NB4 (cell line): ENCODE results near the gene COLEC11.
"Not testable (repeated sequence)": the region's sequence is repeated elsewhere in the genome, so short reads cannot be mapped to it uniquely, and the experiment has no call there.

ENCODE experiments used
- DNase-seq: peaks from one replicate; pipeline ENCODE4 v3.0.0; 2010; ENCODE audit warnings: low read depth
- H3K4me3 ChIP-seq: one replicate; pipeline ENCODE4 v1.5.1; 2011; ENCODE audit warnings: mild to moderate bottlenecking, low read depth, low read length, moderate library complexity
- CTCF ChIP-seq: IDR thresholded peaks from one replicate; pipeline ENCODE4 v1.5.1; 2012; ENCODE audit warnings: low read depth, low read length
- MAX ChIP-seq: IDR thresholded peaks from 2 replicates; pipeline ENCODE4 v1.6.1; 2011; ENCODE audit warnings: low read depth, low read length
- MYC ChIP-seq: IDR thresholded peaks from 2 replicates; pipeline ENCODE4 v1.6.1; 2011; ENCODE audit warnings: low read depth, low read length
- POLR2A ChIP-seq: IDR thresholded peaks from 2 replicates; pipeline ENCODE4 v1.6.1; 2011; ENCODE audit warnings: mild to moderate bottlenecking; ENCODE audit not compliant: insufficient read length; ENCODE audit errors: extremely low read depth

COLEC11 gene

GRCh38 chr2:3572620-3573019 lies 22.3 kb upstream of the COLEC11 start:
- no peak overlapping the region for H3K4me3 ChIP-seq
- peak; percentile 35 for DNase-seq
- TF ChIP-seq POLR2A (no peak), CTCF (no peak), MYC (no peak), MAX (no peak)

- DNase-seq: no peak
- H3K4me3 ChIP-seq: peak overlapping the region; percentile 97
Observed at GRCh38 chr2:3574155-3574554, 20.8 kb upstream of the COLEC11 start.

GRCh38 chr2:3575534-3576262 lies 19.2 kb upstream of the COLEC11 start:
- TF ChIP-seq CTCF: no peak
- no peak for TF ChIP-seq MYC
- no peak for TF ChIP-seq POLR2A
- no peak for TF ChIP-seq MAX
- H3K4me3 ChIP-seq: peak overlapping the region; percentile 97
- DNase-seq: peak; percentile 39

More at GRCh38 chr2:3574155-3574554, 20.8 kb upstream of the COLEC11 start:
- no peak for TF ChIP-seq MAX
- TF ChIP-seq POLR2A: no peak
- no peak for TF ChIP-seq MYC
- no peak for TF ChIP-seq CTCF

GRCh38 chr2:3576263-3576630 lies 18.7 kb upstream of the COLEC11 start:
- peak overlapping the region; percentile 97 for H3K4me3 ChIP-seq
- not testable (repeated sequence) for DNase-seq

GRCh38 chr2:3578987-3579386 lies 15.9 kb upstream of the COLEC11 start:
- peak overlapping the region; percentile 51 for H3K4me3 ChIP-seq
- DNase-seq: no peak
- TF ChIP-seq POLR2A (no peak), MAX (no peak), MYC (no peak)

- no peak for TF ChIP-seq POLR2A
- no peak for TF ChIP-seq CTCF
- no peak for TF ChIP-seq MYC
- TF ChIP-seq MAX: no peak
- H3K4me3 ChIP-seq: no peak overlapping the region
- DNase-seq: no peak
Observed at GRCh38 chr2:3580449-3580848, 14.5 kb upstream of the COLEC11 start.
